Measurements from ENCODE around the gene C8G. TPM values are rescaled to one million over a fixed set of nuclear protein-coding genes. Genes with fewer than 3 reads are reported as not detected.

The C8G gene
- total and polyA plus RNA-seq, 2 of the 13 experiments (the other 11 are each of a cell fraction or from before 2014, with no cell fraction given) = 4.9 to 12.8 TPM

- TF ChIP-seq ATF2 (CRISPR knock-in tag; IDR thresholded peaks at IDR 0.05) = 0 out of 2 replicates have a peak, but pooled peaks have one; percentile 58
- peak; percentile 77; the same call in 1 of the 2 replicates for TF ChIP-seq ZBTB7B (CRISPR knock-in tag; IDR thresholded peaks at IDR 0.05)
- TF ChIP-seq HOXA3 (CRISPR knock-in tag; IDR thresholded peaks at IDR 0.05) = peak; percentile 55; the same call in 1 of the 2 replicates
- TF ChIP-seq ZEB1 (IDR thresholded peaks at IDR 0.05; ENCODE audit: insufficient replicate concordance, low read depth) = no peak
- no peak for TF ChIP-seq NBN (conservative IDR thresholded peaks at IDR 0.05)
- peak; percentile 40; the same call in 1 of the 2 replicates for TF ChIP-seq NR2F6 (IDR thresholded peaks at IDR 0.05)
- peak; percentile 28 for TF ChIP-seq NR2F6 (CRISPR knock-in tag; IDR thresholded peaks at IDR 0.05)
- peak; percentile 74 for TF ChIP-seq CCAR2 (optimal IDR thresholded peaks at IDR 0.05; ENCODE audit: low read depth, low read length)
- peak; percentile 19; the same call in 1 of the 2 replicates for TF ChIP-seq ZNF431 (CRISPR knock-in tag; IDR thresholded peaks at IDR 0.05; ENCODE audit: borderline replicate concordance, low read depth)
- no peak for TF ChIP-seq MZF1 (CRISPR knock-in tag; IDR thresholded peaks at IDR 0.05; ENCODE audit: borderline replicate concordance)
- TF ChIP-seq REPIN1 (CRISPR knock-in tag; IDR thresholded peaks at IDR 0.05; ENCODE audit: borderline replicate concordance, low read depth) = peak; percentile 31; the same call in 1 of the 2 replicates
- TF ChIP-seq ZFAT (CRISPR knock-in tag; conservative IDR thresholded peaks at IDR 0.05) = no peak
- peak; percentile 57; the same call in 1 of the 2 replicates for TF ChIP-seq FOXK2 (IDR thresholded peaks at IDR 0.05)
- TF ChIP-seq CHD4 (IDR thresholded peaks at IDR 0.05; ENCODE audit: borderline replicate concordance, low read length) = peak; percentile 95
- no peak for TF ChIP-seq ZNF576 (CRISPR knock-in tag; IDR thresholded peaks at IDR 0.05)
- TF ChIP-seq BRD4 (CRISPR knock-in tag; IDR thresholded peaks at IDR 0.05) = no peak
- 0 out of 2 replicates have a peak, but pooled peaks have one; percentile 39 for TF ChIP-seq THAP7 (CRISPR knock-in tag; IDR thresholded peaks at IDR 0.05)
- peak; percentile 57; the same call in 1 of the 2 replicates for TF ChIP-seq MED1 (CRISPR knock-in tag; IDR thresholded peaks at IDR 0.05)
- TF ChIP-seq SAP130 (CRISPR knock-in tag; IDR thresholded peaks at IDR 0.05; ENCODE audit: low read depth) = peak; percentile 32
- TF ChIP-seq ZNF350 (CRISPR knock-in tag; IDR thresholded peaks at IDR 0.05; ENCODE audit: borderline replicate concordance, low read depth) = peak; percentile 25
- TF ChIP-seq HDAC2 (CRISPR knock-in tag; IDR thresholded peaks at IDR 0.05) = peak; percentile 30
- TF ChIP-seq TFAP4 (IDR thresholded peaks at IDR 0.05; ENCODE audit: borderline replicate concordance, low read depth) = no peak
- peak; percentile 65 for TF ChIP-seq POGZ (CRISPR knock-in tag; IDR thresholded peaks at IDR 0.05)
- TF ChIP-seq RNF219 (CRISPR knock-in tag; IDR thresholded peaks at IDR 0.05) = no peak
- TF ChIP-seq MAF1 (CRISPR knock-in tag; IDR thresholded peaks at IDR 0.05; ENCODE audit: borderline replicate concordance) = no peak
- no peak for TF ChIP-seq SRSF4 (IDR thresholded peaks at IDR 0.05; ENCODE audit: low read depth, low read length, poor library complexity, severe bottlenecking)
Measured at GRCh38 chr9:136944519-136945332, at the start of gene C8G, which contains the start of gene FBXW5 (continued).
